22Rv1 (cell line): ENCODE measurements around the gene ZNF544.
"Not testable (repeated sequence)": the region's sequence is repeated elsewhere in the genome, so short reads cannot be mapped to it uniquely, and the experiment has no call there.

ENCODE experiments used
- H3K27ac ChIP-seq: fragments of 450-650 bp; 2 replicates; pipeline ENCODE4 v1.5.1; 2017
- ZFX ChIP-seq: fragments of 450-650 bp; IDR thresholded peaks from 2 replicates; pipeline ENCODE4 v1.6.1; 2017; ENCODE audit warnings: antibody characterized with exemption, borderline replicate concordance
- TF ChIP-seq, protein P1 (sequence below): fragments of 450-650 bp; IDR thresholded peaks from 2 replicates; pipeline ENCODE4 v1.5.1; 2017; ENCODE audit warnings: mild to moderate bottlenecking

Gene ZNF544

GRCh38 chr19:58304748-58305064 is 76.0 kb downstream of the ZNF544 start:
- TF ChIP-seq, protein P1, sequence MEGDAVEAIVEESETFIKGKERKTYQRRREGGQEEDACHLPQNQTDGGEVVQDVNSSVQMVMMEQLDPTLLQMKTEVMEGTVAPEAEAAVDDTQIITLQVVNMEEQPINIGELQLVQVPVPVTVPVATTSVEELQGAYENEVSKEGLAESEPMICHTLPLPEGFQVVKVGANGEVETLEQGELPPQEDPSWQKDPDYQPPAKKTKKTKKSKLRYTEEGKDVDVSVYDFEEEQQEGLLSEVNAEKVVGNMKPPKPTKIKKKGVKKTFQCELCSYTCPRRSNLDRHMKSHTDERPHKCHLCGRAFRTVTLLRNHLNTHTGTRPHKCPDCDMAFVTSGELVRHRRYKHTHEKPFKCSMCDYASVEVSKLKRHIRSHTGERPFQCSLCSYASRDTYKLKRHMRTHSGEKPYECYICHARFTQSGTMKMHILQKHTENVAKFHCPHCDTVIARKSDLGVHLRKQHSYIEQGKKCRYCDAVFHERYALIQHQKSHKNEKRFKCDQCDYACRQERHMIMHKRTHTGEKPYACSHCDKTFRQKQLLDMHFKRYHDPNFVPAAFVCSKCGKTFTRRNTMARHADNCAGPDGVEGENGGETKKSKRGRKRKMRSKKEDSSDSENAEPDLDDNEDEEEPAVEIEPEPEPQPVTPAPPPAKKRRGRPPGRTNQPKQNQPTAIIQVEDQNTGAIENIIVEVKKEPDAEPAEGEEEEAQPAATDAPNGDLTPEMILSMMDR, result no peak
- no peak for TF ChIP-seq ZFX
- H3K27ac ChIP-seq, result peak overlapping the region; percentile 85

GRCh38 chr19:58305065-58305931 is 76.6 kb downstream of the ZNF544 start, which contains the start of gene ERVK3-1:
TSS of gene ERVK3-1 (plus strand) at chr19:58305377. CDS start at chr19:58312169, 6,792 bp downstream.
- TF ChIP-seq, protein P1, result no peak
- no peak for TF ChIP-seq ZFX

GRCh38 chr19:58305932-58306323 is 77.2 kb downstream of the ZNF544 start:
- TF ChIP-seq, protein P1, result no peak
- no peak for TF ChIP-seq ZFX
- peak overlapping the region; percentile 85 for H3K27ac ChIP-seq

More at GRCh38 chr19:58305065-58305931, 76.6 kb downstream of the ZNF544 start, which contains the start of gene ERVK3-1:
- peak within 1 kb of the TSS; percentile 85 for H3K27ac ChIP-seq

DNA sequence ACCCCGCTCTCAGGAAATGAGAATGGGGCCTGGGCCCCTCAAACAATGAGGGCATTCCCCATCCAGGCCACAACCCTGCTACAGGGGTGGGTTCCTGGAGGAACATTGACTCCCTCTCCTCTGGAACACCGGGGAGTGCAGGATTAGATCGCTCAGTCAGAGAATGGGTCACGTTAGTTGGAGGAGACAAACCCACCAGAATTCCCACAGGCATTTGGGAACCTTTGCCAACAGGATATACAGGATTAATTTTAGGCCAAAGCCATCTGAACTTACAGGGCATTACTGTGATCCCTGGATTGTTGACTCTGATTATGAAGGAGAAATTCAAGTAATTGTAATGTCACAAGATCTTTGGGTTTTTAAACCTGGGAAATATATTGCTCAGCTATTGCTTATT is 79.0 kb downstream of the ZNF544 start:
- TF ChIP-seq, protein P1, result no peak
- no peak for TF ChIP-seq ZFX
- no peak overlapping the region for H3K27ac ChIP-seq

DNA sequence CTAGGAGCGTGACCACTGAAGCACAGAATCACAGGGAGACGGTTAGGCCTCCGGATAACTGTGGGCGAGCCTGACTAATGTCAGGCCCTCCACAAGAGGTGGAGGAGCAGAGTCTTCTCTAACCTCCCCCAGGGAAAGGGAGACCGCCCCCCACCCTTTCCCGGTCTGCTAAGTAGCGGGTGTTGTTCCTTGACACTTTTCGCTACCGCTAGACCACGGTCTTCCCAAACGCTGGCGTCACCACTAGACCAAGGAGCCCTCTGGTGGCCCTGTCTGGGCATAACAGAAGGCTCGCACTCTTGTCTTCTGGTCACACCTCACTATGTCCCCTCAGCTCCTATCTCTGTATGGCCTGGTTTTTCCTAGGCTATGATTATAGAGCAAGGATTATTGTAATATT is 82.0 kb downstream of the ZNF544 start:
- H3K27ac ChIP-seq, result not testable (repeated sequence)
- TF ChIP-seq, protein P1, result peak; percentile 73

GRCh38 chr19:58311345-58311865 is 82.7 kb downstream of the ZNF544 start:
- no peak overlapping the region for H3K27ac ChIP-seq
- TF ChIP-seq, protein P1, result no peak
- TF ChIP-seq ZFX, result no peak
